ENCODE measurements around the gene TMEM44.

The TMEM44 gene

GRCh38 chr3:194620196-194620595, 13.0 kb downstream of the TMEM44 start:
- FAIRE-seq (no peak), DNase-seq (ENCODE audit: insufficient read length, low spot score) (no peak)
- no peak for TF ChIP-seq CTCF (IDR thresholded peaks at IDR 0.05; ENCODE audit: insufficient read depth, missing control alignments)

DNA sequence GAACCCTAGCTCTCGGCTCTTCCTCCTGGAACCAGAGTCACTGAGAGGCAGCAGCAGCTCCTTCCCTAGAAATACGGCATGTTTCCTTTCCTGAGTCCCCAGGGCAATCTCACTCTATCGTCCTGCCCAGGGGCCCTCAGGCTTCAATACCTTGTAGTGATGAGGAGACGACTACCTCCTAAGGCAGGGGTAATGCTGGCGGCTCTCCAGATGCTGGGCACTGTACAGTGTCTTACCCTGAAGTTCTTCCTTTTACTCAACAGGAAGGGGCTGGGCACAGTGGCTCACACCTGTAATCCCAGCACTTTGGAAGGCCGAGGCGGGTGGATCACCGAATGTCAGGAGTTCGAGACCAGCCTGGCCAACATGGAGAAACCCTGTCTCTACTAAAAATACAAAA, 13.5 kb downstream of the TMEM44 start:
- FAIRE-seq (no peak), DNase-seq (ENCODE audit: insufficient read length, low spot score) (no peak)
- TF ChIP-seq CTCF (IDR thresholded peaks at IDR 0.05; ENCODE audit: insufficient read depth, missing control alignments), result no peak

GRCh38 chr3:194618858-194619608, 14.2 kb downstream of the TMEM44 start:
- FAIRE-seq (no peak), DNase-seq (ENCODE audit: insufficient read length, low spot score) (no peak)
- no peak for TF ChIP-seq CTCF (IDR thresholded peaks at IDR 0.05; ENCODE audit: insufficient read depth, missing control alignments)

- no peak for DNase-seq (ENCODE audit: insufficient read length, low spot score)
Observed at GRCh38 chr3:194617827-194618226, 15.4 kb downstream of the TMEM44 start.

DNA sequence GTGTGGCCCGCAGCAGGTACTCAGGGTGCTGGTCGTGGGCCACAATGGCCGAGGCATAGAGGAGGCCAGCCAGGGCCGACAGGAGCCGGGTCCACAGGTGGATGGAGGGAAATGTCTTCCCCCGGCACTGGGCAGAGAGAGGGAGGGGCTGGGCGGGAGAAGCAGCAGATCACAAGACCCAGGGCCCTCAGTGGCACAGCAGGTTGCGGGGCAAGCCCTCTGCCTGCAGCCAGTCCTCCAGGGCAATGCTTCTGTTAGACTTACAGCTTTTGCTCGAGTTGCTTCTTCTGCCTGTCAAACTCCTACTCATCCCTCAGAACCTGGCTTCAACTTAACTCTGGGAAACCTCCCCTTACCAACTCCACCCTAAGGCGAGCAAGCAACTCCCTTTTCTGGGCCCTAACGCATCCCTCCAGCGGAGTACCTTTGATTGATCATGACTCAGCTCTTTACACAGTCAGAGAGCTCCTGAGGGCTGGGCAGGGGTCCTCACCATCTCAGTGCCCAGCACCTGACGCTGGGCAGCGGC, 16.0 kb downstream of the TMEM44 start:
- no peak for FAIRE-seq
- DNase-seq (ENCODE audit: insufficient read length, low spot score), result no peak
- TF ChIP-seq CTCF (IDR thresholded peaks at IDR 0.05; ENCODE audit: insufficient read depth, missing control alignments), result no peak

More at GRCh38 chr3:194617827-194618226, 15.4 kb downstream of the TMEM44 start:
- no peak for TF ChIP-seq CTCF (IDR thresholded peaks at IDR 0.05; ENCODE audit: insufficient read depth, missing control alignments)
- FAIRE-seq, result no peak

DNA sequence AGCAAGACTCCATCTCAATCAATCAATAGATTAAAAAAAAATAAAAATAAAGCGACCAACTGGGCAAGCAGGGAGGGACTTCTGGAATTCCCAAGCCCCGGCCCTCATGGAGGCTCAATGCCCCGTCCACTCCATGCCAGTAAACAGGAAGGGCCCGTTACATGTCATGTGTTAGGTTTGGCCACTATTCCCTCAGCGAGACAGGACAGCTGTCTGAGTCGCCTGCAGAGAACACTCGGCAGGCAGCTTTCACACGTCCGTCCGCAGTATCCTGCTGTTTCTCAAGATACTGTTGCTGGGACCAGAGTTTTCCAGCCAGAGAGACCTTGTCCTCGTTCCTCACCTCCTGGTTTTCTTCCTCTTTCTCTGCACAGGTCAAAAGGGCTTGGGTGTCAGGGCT, 18.0 kb downstream of the TMEM44 start:
- FAIRE-seq (no peak), DNase-seq (ENCODE audit: insufficient read length, low spot score) (no peak)
- no peak for TF ChIP-seq CTCF (IDR thresholded peaks at IDR 0.05; ENCODE audit: insufficient read depth, missing control alignments)

DNA sequence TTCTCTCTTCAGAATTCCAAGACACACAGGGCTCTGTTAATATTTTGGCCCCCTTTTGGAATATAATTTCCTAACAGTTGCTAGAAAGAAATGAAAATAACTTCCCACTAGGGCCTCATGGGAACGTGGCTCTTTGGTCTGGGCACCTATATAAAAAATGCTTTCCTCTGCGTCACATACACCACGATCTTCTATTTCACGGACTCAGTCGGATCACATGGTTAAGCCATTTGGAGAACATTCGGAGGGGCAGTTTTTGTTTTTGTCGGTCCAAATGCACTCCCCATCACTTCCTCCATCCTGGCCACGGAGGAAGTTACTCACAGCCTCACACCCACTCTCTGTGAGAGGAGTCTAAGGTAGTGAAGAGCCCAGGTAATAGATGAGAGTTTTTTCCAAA, 21.0 kb downstream of the TMEM44 start:
- no peak for DNase-seq (ENCODE audit: insufficient read length, low spot score)
- no peak for FAIRE-seq
- TF ChIP-seq CTCF (IDR thresholded peaks at IDR 0.05; ENCODE audit: insufficient read depth, missing control alignments), result no peak

Measured in D721Med (cell line).